Caco-2 (cell line): Measurements from ENCODE around the gene GAS7. TPM values are rescaled to one million over a fixed set of nuclear protein-coding genes. Genes with fewer than 3 reads are reported as not detected.

ENCODE experiments used
- BruUV-seq: library from RNA; stranded (reverse); fragments of 400-500 nt; replicated peaks from 2 replicates; lab custom pipeline; 2021; lab: Mats Ljungman, UMichigan
- CTCF ChIA-PET: fragments of 300-600 bp; sonication (Branson Sonifier 250); formaldehyde crosslinking; loops from one replicate; lab custom pipeline; 2022; ENCODE audit warnings: antibody characterized with exemption; lab: Charles Lee
- POLR2A ChIA-PET: fragments of 300-600 bp; sonication (Branson Sonifier 250); formaldehyde crosslinking; loops from one replicate; lab custom pipeline; 2022; ENCODE audit warnings: antibody characterized with exemption; lab: Charles Lee
- DNase-seq, 2 experiments: peaks; one replicate each; pipeline versions ENCODE4 v3.0.0 to v3.0.0-alpha.2; 2020 to 2022
- H3K27me3 ChIP-seq: replicated peaks from 2 replicates; pipeline ENCODE4 v1.6.0; 2011; ENCODE audit warnings: low read length; ENCODE audit not compliant: control insufficient read depth, insufficient read depth
- H3K36me3 ChIP-seq: 2 replicates; pipeline ENCODE4 v1.5.1; 2011; ENCODE audit warnings: low read length; ENCODE audit not compliant: control insufficient read depth, insufficient read depth
- H3K4me1 ChIP-seq: fragments of 250-450 bp; sonication (Bioruptor Pico); 2 replicates; pipeline ENCODE4 v1.5.1; 2020; ENCODE audit warnings: mild to moderate bottlenecking
- H3K4me3 ChIP-seq: 2 replicates; pipeline ENCODE4 v1.5.1; 2011; ENCODE audit warnings: low read depth, mild to moderate bottlenecking, control low read depth, low read length
- H3K9me3 ChIP-seq: fragments of 250-450 bp; sonication (Bioruptor Pico); 2 replicates; pipeline ENCODE4 v1.5.1; 2020; ENCODE audit warnings: mild to moderate bottlenecking, moderate library complexity
- H3K27ac Mint-ChIP-seq: one replicate; pipeline ENCODE4 v1.8.0; 2022; ENCODE audit warnings: mixed read lengths; ENCODE audit not compliant: unreplicated experiment
- H3K27me3 Mint-ChIP-seq: one replicate; pipeline ENCODE4 v1.8.0; 2022; ENCODE audit warnings: mixed read lengths; ENCODE audit not compliant: insufficient read depth, unreplicated experiment
- H3K36me3 Mint-ChIP-seq: one replicate; pipeline ENCODE4 v1.8.0; 2022; ENCODE audit warnings: mild to moderate bottlenecking, mixed read lengths; ENCODE audit not compliant: insufficient read depth, unreplicated experiment
- H3K4me1 Mint-ChIP-seq: one replicate; pipeline ENCODE4 v1.8.0; 2022; ENCODE audit warnings: low read depth, mixed read lengths; ENCODE audit not compliant: unreplicated experiment
- H3K4me3 Mint-ChIP-seq: one replicate; pipeline ENCODE4 v1.8.0; 2022; ENCODE audit warnings: mild to moderate bottlenecking, moderate library complexity, mixed read lengths; ENCODE audit not compliant: unreplicated experiment
- H3K9me3 Mint-ChIP-seq: one replicate; pipeline ENCODE4 v1.8.0; 2022; ENCODE audit warnings: mixed read lengths; ENCODE audit not compliant: unreplicated experiment
- intact Hi-C: fragments of 100-400 bp; cut with micrococcal nuclease; formaldehyde crosslinking; loops from one replicate; pipeline ENCODE4 v1.10.0; 2022; ENCODE audit not compliant: unreplicated experiment
- total RNA-seq: library from RNA; stranded (reverse); gene quantifications from 2 replicates; pipeline ENCODE4 v1.2.3, GENCODE V29; 2022
- TF ChIP-seq, protein P1 (sequence below), 2 experiments: fragments of 200-600 bp in 1 of 2; IDR thresholded peaks; 1 replicate in 1 of 2; 2 replicates in 1 of 2; pipeline versions ENCODE4 v1.5.1 to v1.8.0; 2011 to 2022; ENCODE audit warnings: antibody characterized with exemption in 1 of 2, control low read depth in 1 of 2, inconsistent platforms in 1 of 2, low read depth in 1 of 2, low read length in 1 of 2, mild to moderate bottlenecking in 1 of 2, moderate library complexity in 1 of 2; ENCODE audit not compliant: insufficient read depth in 1 of 2, severe bottlenecking in 1 of 2, unreplicated experiment in 1 of 2

Gene GAS7
- total RNA-seq, 1 experiment from 2014 or later, result 0.34 TPM

DNA sequence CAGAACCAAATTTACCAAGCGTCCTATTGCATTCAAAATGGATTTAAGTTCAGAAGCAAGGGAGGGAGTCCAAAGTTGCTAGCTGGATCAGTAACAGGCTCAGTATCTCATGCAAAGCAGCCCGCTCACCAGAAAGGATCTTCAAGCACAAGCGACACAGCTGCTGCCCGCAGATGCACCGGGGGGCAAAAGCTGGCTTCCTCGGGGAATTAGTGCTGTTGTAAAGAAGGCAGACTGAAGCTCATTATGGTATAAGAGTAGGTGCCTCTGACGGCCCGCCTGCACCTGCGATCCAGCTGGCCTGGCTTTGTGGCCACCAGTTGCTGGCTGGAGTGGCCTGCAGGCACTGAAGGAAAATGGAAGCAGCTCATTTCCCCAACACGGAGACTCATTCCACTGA is 165.0 kb downstream of the GAS7 start:
- H3K4me1 Mint-ChIP-seq, result no peaks in the 10 kb centered on the region
- ChIA-PET POLR2A (no interaction called here), CTCF (no interaction called here)
- H3K36me3 Mint-ChIP-seq, result no peaks in the 10 kb centered on the region
- no peaks in the 10 kb centered on the region for H3K9me3 ChIP-seq
- no peaks in the 10 kb centered on the region for H3K4me1 ChIP-seq
- no peaks in the 10 kb centered on the region for H3K9me3 Mint-ChIP-seq
- no TSS peak for BruUV-seq
- intact Hi-C loops, result no loop called here
- H3K27ac Mint-ChIP-seq, result no peak overlapping the region
- no peaks in the 10 kb centered on the region for H3K36me3 ChIP-seq
- TF ChIP-seq, protein P1, sequence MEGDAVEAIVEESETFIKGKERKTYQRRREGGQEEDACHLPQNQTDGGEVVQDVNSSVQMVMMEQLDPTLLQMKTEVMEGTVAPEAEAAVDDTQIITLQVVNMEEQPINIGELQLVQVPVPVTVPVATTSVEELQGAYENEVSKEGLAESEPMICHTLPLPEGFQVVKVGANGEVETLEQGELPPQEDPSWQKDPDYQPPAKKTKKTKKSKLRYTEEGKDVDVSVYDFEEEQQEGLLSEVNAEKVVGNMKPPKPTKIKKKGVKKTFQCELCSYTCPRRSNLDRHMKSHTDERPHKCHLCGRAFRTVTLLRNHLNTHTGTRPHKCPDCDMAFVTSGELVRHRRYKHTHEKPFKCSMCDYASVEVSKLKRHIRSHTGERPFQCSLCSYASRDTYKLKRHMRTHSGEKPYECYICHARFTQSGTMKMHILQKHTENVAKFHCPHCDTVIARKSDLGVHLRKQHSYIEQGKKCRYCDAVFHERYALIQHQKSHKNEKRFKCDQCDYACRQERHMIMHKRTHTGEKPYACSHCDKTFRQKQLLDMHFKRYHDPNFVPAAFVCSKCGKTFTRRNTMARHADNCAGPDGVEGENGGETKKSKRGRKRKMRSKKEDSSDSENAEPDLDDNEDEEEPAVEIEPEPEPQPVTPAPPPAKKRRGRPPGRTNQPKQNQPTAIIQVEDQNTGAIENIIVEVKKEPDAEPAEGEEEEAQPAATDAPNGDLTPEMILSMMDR (IDR thresholded peaks at IDR 0.05; ENCODE audit: insufficient read depth in 1 of 2, low read depth in 1 of 2, low read length in 1 of 2, severe bottlenecking in 1 of 2, unreplicated experiment in 1 of 2), result no peak
- H3K27me3 ChIP-seq, result no peaks in the 10 kb centered on the region
- no peak overlapping the region for H3K4me3 ChIP-seq
- H3K27me3 Mint-ChIP-seq, result no peaks in the 10 kb centered on the region
- no peak overlapping the region for H3K4me3 Mint-ChIP-seq
- DNase-seq, result no peak

DNA sequence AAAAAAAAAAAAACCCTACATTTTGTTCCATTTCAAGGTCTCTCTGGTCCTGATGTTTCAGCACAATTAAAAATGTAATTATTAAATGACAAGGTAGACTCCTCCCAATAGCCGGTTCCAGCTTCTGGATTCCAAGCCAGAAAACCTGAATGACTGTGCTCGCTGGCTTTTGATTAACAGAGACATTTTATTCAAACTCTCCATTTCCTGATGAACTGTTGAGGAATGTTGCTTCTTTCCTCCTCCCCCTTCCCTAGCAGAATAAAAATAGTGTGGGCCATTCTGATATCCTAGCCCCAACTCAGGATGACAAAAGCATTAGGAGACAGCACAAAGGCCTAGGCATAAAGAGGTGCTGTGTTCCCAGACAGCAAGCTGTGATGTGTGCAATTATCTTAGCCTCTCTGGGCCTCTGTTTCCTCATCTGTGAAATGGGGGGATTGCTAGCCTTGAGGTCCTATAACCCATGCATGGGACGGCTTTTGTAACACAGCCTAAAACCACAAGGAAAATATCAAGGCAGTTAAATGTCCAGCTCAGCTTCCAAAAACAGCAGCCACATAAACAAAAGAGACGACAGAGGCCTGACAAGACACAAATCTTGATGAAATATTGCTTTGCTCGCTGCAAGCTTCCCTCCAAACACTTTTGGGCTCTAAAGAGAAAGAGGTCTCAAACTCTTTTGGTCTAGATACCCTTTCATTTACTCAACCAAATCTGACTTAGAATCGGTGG is 166.1 kb downstream of the GAS7 start:
- ChIA-PET POLR2A (no interaction called here), CTCF (no interaction called here)
- Mint-ChIP-seq H3K36me3 (no peaks in the 10 kb centered on the region), H3K4me3 (no peak overlapping the region), H3K9me3 (no peaks in the 10 kb centered on the region), H3K4me1 (no peaks in the 10 kb centered on the region), H3K27me3 (no peaks in the 10 kb centered on the region), H3K27ac (no peak overlapping the region)
- BruUV-seq, result no TSS peak
- TF ChIP-seq, protein P1 (IDR thresholded peaks at IDR 0.05; ENCODE audit: insufficient read depth in 1 of 2, low read depth in 1 of 2, low read length in 1 of 2, severe bottlenecking in 1 of 2, unreplicated experiment in 1 of 2), result no peak
- H3K36me3 ChIP-seq, result no peaks in the 10 kb centered on the region
- H3K4me1 ChIP-seq, result no peaks in the 10 kb centered on the region
- no peaks in the 10 kb centered on the region for H3K27me3 ChIP-seq
- DNase-seq, result no peak
- intact Hi-C loops, result no loop called here
- H3K4me3 ChIP-seq, result no peak overlapping the region
- H3K9me3 ChIP-seq, result no peaks in the 10 kb centered on the region

DNA sequence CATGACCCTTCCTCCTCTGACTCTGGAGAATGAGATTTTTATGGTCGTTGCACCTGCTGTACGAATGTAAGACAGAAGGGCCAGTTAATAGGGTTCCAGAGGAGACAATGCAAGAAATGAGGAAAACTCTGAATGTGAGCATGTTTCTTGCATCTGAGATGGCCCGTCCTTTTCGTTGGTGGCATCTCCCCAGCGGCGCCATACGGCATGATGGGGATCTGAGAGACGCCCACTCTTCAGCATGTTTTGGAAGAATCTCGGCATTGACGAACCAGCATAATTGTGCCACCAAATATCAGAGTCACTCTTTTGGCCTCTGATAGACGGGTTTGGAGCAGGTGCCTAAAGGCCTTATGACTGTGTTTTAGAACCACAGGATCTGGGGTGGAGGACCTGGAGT is 166.8 kb downstream of the GAS7 start:
- ChIA-PET CTCF (no interaction called here), POLR2A (no interaction called here)
- Mint-ChIP-seq H3K36me3 (no peaks in the 10 kb centered on the region), H3K9me3 (no peaks in the 10 kb centered on the region), H3K4me1 (no peaks in the 10 kb centered on the region), H3K27ac (no peak overlapping the region), H3K4me3 (no peak overlapping the region), H3K27me3 (no peaks in the 10 kb centered on the region)
- TF ChIP-seq, protein P1 (IDR thresholded peaks at IDR 0.05; ENCODE audit: insufficient read depth in 1 of 2, low read depth in 1 of 2, low read length in 1 of 2, severe bottlenecking in 1 of 2, unreplicated experiment in 1 of 2), result no peak
- DNase-seq, result no peak
- intact Hi-C loops, result no loop called here
- Histone ChIP-seq H3K9me3 (no peaks in the 10 kb centered on the region), H3K4me3 (no peak overlapping the region), H3K27me3 (no peaks in the 10 kb centered on the region), H3K36me3 (no peaks in the 10 kb centered on the region), H3K4me1 (no peaks in the 10 kb centered on the region)
- BruUV-seq, result no TSS peak
